IMR-90 (cell line): Measurements from ENCODE around the gene MCTP2. TPM values are rescaled to one million over a fixed set of nuclear protein-coding genes. Genes with fewer than 3 reads are reported as not detected.

Experiments
- ATAC-seq: fragments of 200-7000 bp; cut with Tn5 transposase; 2 replicates; pipeline ENCODE4 v1.9.1; 2020; ENCODE audit warnings: low read depth, mild to moderate bottlenecking, moderate library complexity
- BruUV-seq: library from RNA; stranded (reverse); fragments of 400-500 nt; replicated peaks from 2 replicates; lab custom pipeline; 2021; lab: Mats Ljungman, UMichigan
- CTCF ChIA-PET: fragments of 300-600 bp; formaldehyde crosslinking; extraction: SDS; loops from one replicate; lab custom pipeline; 2021; ENCODE audit warnings: antibody characterized with exemption; lab: Yijun Ruan, JAX
- POLR2A ChIA-PET: fragments of 300-600 bp; sonication (Branson Sonifier 250); formaldehyde crosslinking; loops from one replicate; lab custom pipeline; 2022; ENCODE audit warnings: antibody characterized with exemption; ENCODE audit not compliant: unreplicated experiment; lab: Charles Lee
- DNase-seq: peaks from one replicate; pipeline ENCODE4 v3.0.0; 2013
- H2AFZ ChIP-seq: replicated peaks from 2 replicates; pipeline ENCODE3; 2013; ENCODE audit warnings: low read length, mild to moderate bottlenecking; ENCODE audit not compliant: poor library complexity
- H2AK5ac ChIP-seq: 2 replicates; pipeline ENCODE4 v1.6.1; 2013; ENCODE audit warnings: low read depth, low read length, inconsistent platforms
- H2AK9ac ChIP-seq: replicated peaks from 2 replicates; pipeline ENCODE3; 2013; ENCODE audit warnings: mild to moderate bottlenecking, low read depth, low read length, moderate library complexity; ENCODE audit not compliant: poor library complexity
- H2BK120ac ChIP-seq: 2 replicates; pipeline ENCODE4 v1.6.1; 2013; ENCODE audit warnings: low read depth, low read length, inconsistent platforms
- H2BK15ac ChIP-seq: 3 replicates; pipeline ENCODE4 v1.6.1; 2013; ENCODE audit warnings: low read depth, low read length, inconsistent platforms
- H2BK20ac ChIP-seq: 2 replicates; pipeline ENCODE4 v1.6.1; 2013; ENCODE audit warnings: low read depth, mild to moderate bottlenecking, inconsistent platforms, low read length, moderate library complexity
- H2BK5ac ChIP-seq: 2 replicates; pipeline ENCODE4 v1.6.1; 2013; ENCODE audit warnings: mild to moderate bottlenecking, low read depth, low read length, inconsistent platforms; ENCODE audit not compliant: poor library complexity, severe bottlenecking
- H3K14ac ChIP-seq: replicated peaks from 2 replicates; pipeline ENCODE4 v1.6.1; 2013; ENCODE audit warnings: low read depth, low read length, inconsistent platforms
- H3K18ac ChIP-seq: 2 replicates; pipeline ENCODE4 v1.6.1; 2013; ENCODE audit warnings: low read depth, low read length, control low read depth
- H3K23ac ChIP-seq: 2 replicates; pipeline ENCODE4 v1.6.1; 2013; ENCODE audit warnings: low read depth, low read length, inconsistent platforms
- H3K27ac ChIP-seq: 2 replicates; pipeline ENCODE4 v1.5.1; 2013; ENCODE audit warnings: mild to moderate bottlenecking, control low read depth, low read length; ENCODE audit not compliant: insufficient read depth
- H3K27me3 ChIP-seq: 2 replicates; pipeline ENCODE4 v1.6.1; 2013; ENCODE audit warnings: low read length; ENCODE audit not compliant: control insufficient read depth, insufficient read depth
- H3K36me3 ChIP-seq: 2 replicates; pipeline ENCODE4 v1.6.1; 2013; ENCODE audit warnings: low read length, mixed read lengths; ENCODE audit not compliant: control insufficient read depth, insufficient read depth
- H3K4ac ChIP-seq: 2 replicates; pipeline ENCODE4 v1.6.1; 2013; ENCODE audit warnings: low read depth, low read length, inconsistent platforms
- H3K4me1 ChIP-seq: 2 replicates; pipeline ENCODE4 v1.6.1; 2013; ENCODE audit warnings: low read length, mixed read lengths; ENCODE audit not compliant: control insufficient read depth, insufficient read depth
- H3K4me2 ChIP-seq: 2 replicates; pipeline ENCODE4 v1.6.1; 2013; ENCODE audit warnings: low read depth, mild to moderate bottlenecking, control low read depth, low read length, moderate library complexity
- H3K4me3 ChIP-seq: 2 replicates; pipeline ENCODE4 v1.5.1; 2013; ENCODE audit warnings: low read depth, mild to moderate bottlenecking, control low read depth, low read length, moderate library complexity; ENCODE audit not compliant: insufficient read depth
- H3K56ac ChIP-seq: 2 replicates; pipeline ENCODE4 v1.6.1; 2013; ENCODE audit warnings: low read length, inconsistent platforms; ENCODE audit not compliant: insufficient read depth; ENCODE audit errors: extremely low read depth
- H3K79me1 ChIP-seq, 2 experiments: 2 replicates each; pipeline ENCODE4 v1.6.1; 2013; ENCODE audit warnings: low read length in 2 of 2, inconsistent platforms in 1 of 2, low read depth in 1 of 2
- H3K9ac ChIP-seq: 2 replicates; pipeline ENCODE4 v1.6.1; 2013; ENCODE audit warnings: low read depth, low read length, control low read depth
- H3K9me1 ChIP-seq: 2 replicates; pipeline ENCODE4 v1.6.1; 2013; ENCODE audit warnings: low read length, inconsistent platforms; ENCODE audit not compliant: insufficient read depth
- H3K9me3 ChIP-seq: 2 replicates; pipeline ENCODE4 v1.6.1; 2013; ENCODE audit warnings: low read length; ENCODE audit not compliant: control insufficient read depth, insufficient read depth
- H4K20me1 ChIP-seq: 2 replicates; pipeline ENCODE4 v1.6.1; 2013; ENCODE audit warnings: low read length, inconsistent platforms; ENCODE audit not compliant: insufficient read depth
- H4K5ac ChIP-seq: 2 replicates; pipeline ENCODE4 v1.6.1; 2013; ENCODE audit warnings: mild to moderate bottlenecking, low read depth, low read length, control low read depth
- H4K8ac ChIP-seq, 2 experiments: 2 replicates each; pipeline ENCODE4 v1.6.1; 2013; ENCODE audit warnings: low read depth in 2 of 2, low read length in 2 of 2, control low read depth in 1 of 2, inconsistent platforms in 1 of 2
- H4K91ac ChIP-seq: 2 replicates; pipeline ENCODE4 v1.6.1; 2013; ENCODE audit warnings: low read depth, low read length, inconsistent platforms; ENCODE audit not compliant: insufficient read depth
- CHD1 ChIP-seq: IDR thresholded peaks from 2 replicates; pipeline ENCODE4 v1.6.1; 2012; ENCODE audit warnings: low read depth, low read length, improper control_type of control experiment
- NFE2L2 ChIP-seq: fragments of 150-350 bp; IDR thresholded peaks from 2 replicates; pipeline ENCODE4 v1.6.1; 2016; ENCODE audit warnings: low read depth, mild to moderate bottlenecking, low read length
- POLR2A ChIP-seq: IDR thresholded peaks from 2 replicates; pipeline ENCODE4 v1.6.1; 2012; ENCODE audit warnings: mild to moderate bottlenecking, low read depth, low read length
- RAD21 ChIP-seq: IDR thresholded peaks from 2 replicates; pipeline ENCODE4 v1.6.1; 2012; ENCODE audit warnings: low read length, improper control_type of control experiment
- RCOR1 ChIP-seq: IDR thresholded peaks from 2 replicates; pipeline ENCODE4 v1.6.1; 2012; ENCODE audit warnings: mild to moderate bottlenecking, low read length, improper control_type of control experiment; ENCODE audit not compliant: insufficient replicate concordance
- RFX5 ChIP-seq: IDR thresholded peaks from 2 replicates; pipeline ENCODE4 v1.8.0; 2012; ENCODE audit warnings: low read depth, mild to moderate bottlenecking, low read length, moderate library complexity
- WGBS, 2 experiments: methylation state at CpG; one replicate each; pipeline versions ENCODE4 v1.1.5 to v1.1.7; 2013; ENCODE audit warnings: missing lambda C conversion rate in 2 of 2; ENCODE audit not compliant: insufficient read length in 1 of 2; ENCODE audit errors: extremely low coverage in 2 of 2; 5-methylcytosine and 5-hydroxymethylcytosine counted together
- dilution Hi-C: fragments of 300-500 bp; cut with HindIII; formaldehyde crosslinking; loops from one replicate; pipeline ENCODE4 v1.14.3; 2018; ENCODE audit warnings: low sequenced_read_pairs; ENCODE audit not compliant: unreplicated experiment
- in situ Hi-C: fragments of 300-500 bp; cut with MboI; formaldehyde crosslinking; loops from 3 replicates; pipeline ENCODE4 v1.14.3; 2019; ENCODE audit warnings: low sequenced_read_pairs, inconsistent platforms, mixed read lengths
- intact Hi-C: fragments of 100-400 bp; cut with micrococcal nuclease; formaldehyde crosslinking; loops from 2 replicates; pipeline ENCODE4 v1.10.0; 2022
- polyA plus RNA-seq, 3 experiments: library from polyadenylated mRNA; depleted of rRNA; stranded (reverse); fragments of >200 nt; gene quantifications; 2 replicates each; pipeline ENCODE4 v1.2.3, GENCODE V29; 2012; ENCODE audit warnings: low replicate concordance in 1 of 3
- total RNA-seq: library from RNA; depleted of rRNA; stranded (reverse); fragments of >200 nt; gene quantifications from 2 replicates; pipeline ENCODE4 v1.2.3, GENCODE V29; 2012
- TF ChIP-seq, protein P1 (sequence below): fragments of 150-350 bp; IDR thresholded peaks from 2 replicates; pipeline ENCODE4 v1.6.1; 2017; ENCODE audit warnings: mild to moderate bottlenecking, antibody characterized with exemption, low read length, low read depth

Gene MCTP2
- total and polyA plus RNA-seq, 2 of the 4 experiments (the other 2 are of a cell fraction): 5.1 to 9.9 TPM

DNA sequence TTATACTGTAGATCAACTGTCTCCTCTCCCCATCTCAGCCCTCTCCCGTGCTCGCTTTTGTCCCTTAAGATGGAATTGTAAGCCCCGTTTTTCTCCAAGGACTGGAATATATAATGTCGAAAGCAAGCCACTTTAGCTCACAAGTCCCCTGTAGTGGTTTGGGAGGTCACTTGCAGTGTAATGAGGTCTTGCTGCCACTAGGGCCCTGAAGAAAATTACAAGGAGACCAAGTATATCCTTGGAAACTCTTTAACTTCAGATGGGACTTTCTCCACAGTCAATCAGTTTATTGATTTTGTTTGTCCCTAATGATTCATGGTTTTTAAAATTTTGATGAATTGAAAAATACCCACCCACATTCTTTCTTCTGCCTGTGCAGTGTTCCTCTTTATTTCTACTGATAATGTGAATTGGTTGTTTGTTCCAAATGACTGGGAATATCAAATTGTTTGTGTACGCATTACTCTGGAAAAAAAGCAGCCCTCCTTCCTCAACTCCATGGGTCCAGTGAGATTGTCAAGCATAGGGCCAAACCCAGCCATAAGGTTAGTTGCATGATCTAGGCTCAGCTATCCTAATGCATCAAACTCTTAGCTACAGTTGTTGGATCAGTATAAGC is 294.8 kb downstream of the MCTP2 start:
- TF ChIP-seq CHD1: no peak
- TF ChIP-seq, protein P1, sequence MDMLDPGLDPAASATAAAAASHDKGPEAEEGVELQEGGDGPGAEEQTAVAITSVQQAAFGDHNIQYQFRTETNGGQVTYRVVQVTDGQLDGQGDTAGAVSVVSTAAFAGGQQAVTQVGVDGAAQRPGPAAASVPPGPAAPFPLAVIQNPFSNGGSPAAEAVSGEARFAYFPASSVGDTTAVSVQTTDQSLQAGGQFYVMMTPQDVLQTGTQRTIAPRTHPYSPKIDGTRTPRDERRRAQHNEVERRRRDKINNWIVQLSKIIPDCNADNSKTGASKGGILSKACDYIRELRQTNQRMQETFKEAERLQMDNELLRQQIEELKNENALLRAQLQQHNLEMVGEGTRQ: no peak
- TF ChIP-seq RAD21: no peak
- TF ChIP-seq POLR2A: no peak
- no peak for TF ChIP-seq RFX5
- no peak for TF ChIP-seq NFE2L2
- no peak for TF ChIP-seq RCOR1
- H3K9me3 ChIP-seq: peaks cover 8% of the 10 kb centered on the region
- no peaks in the 10 kb centered on the region for H3K9me1 ChIP-seq
- H2BK120ac ChIP-seq: no peak overlapping the region
- no peak overlapping the region for H4K91ac ChIP-seq
- no peak overlapping the region for H3K56ac ChIP-seq
- no peak overlapping the region for H3K27ac ChIP-seq
- no peak overlapping the region for H3K4me2 ChIP-seq
- intact Hi-C loops: no loop called here
- in situ Hi-C loops: no loop called here
- H3K9ac ChIP-seq: no peak overlapping the region
- no peak overlapping the region for H3K18ac ChIP-seq
- H2AK9ac ChIP-seq: no peak overlapping the region
- no peak overlapping the region for H2BK5ac ChIP-seq
- no peak overlapping the region for H2AK5ac ChIP-seq
- H3K4me1 ChIP-seq: no peaks in the 10 kb centered on the region
- no peaks in the 10 kb centered on the region for H3K36me3 ChIP-seq
- no peaks in the 10 kb centered on the region for H4K20me1 ChIP-seq
- H3K4me3 ChIP-seq: no peak overlapping the region
- no TSS peak for BruUV-seq
- H2BK15ac ChIP-seq: no peak overlapping the region
- ATAC-seq (no peak), DNase-seq (no peak)
- no peak overlapping the region for H2AFZ ChIP-seq
- H2BK20ac ChIP-seq: no peak overlapping the region
- H3K27me3 ChIP-seq: no peaks in the 10 kb centered on the region
- ChIA-PET POLR2A (no interaction called here), CTCF (interaction anchor here (0.8 kb wide), 1 partner anchor 23 kb away, joined by 3 read pairs; no protein-coding TSS in a partner anchor)
- WGBS, 2 experiments: 40% methylated on average over 1 of the region's 5 CpGs; no CpG with 5 or more reads in 1 of the 2 experiments
- dilution Hi-C loops: no loop called here
- no peak overlapping the region for H3K14ac ChIP-seq
- no peak overlapping the region for H4K8ac ChIP-seq
- no peak overlapping the region for H3K23ac ChIP-seq
- H3K79me1 ChIP-seq: no peaks in the 10 kb centered on the region
- H3K4ac ChIP-seq: no peak overlapping the region
- no peak overlapping the region for H4K5ac ChIP-seq
